Hematopoietic multipotent progenitor cell treated with erythropoietin and hydrocortisone succinate and interleukin-3 and kit ligand, for 6 days (in vitro differentiated cells): ENCODE results near the gene USF1.
"Not testable (repeated sequence)": the region's sequence is repeated elsewhere in the genome, so short reads cannot be mapped to it uniquely, and the experiment has no call there.

Source experiments
- DNase-seq: peaks from one replicate; pipeline ENCODE4 v3.0.0-alpha.2; 2015

USF1 gene

DNA sequence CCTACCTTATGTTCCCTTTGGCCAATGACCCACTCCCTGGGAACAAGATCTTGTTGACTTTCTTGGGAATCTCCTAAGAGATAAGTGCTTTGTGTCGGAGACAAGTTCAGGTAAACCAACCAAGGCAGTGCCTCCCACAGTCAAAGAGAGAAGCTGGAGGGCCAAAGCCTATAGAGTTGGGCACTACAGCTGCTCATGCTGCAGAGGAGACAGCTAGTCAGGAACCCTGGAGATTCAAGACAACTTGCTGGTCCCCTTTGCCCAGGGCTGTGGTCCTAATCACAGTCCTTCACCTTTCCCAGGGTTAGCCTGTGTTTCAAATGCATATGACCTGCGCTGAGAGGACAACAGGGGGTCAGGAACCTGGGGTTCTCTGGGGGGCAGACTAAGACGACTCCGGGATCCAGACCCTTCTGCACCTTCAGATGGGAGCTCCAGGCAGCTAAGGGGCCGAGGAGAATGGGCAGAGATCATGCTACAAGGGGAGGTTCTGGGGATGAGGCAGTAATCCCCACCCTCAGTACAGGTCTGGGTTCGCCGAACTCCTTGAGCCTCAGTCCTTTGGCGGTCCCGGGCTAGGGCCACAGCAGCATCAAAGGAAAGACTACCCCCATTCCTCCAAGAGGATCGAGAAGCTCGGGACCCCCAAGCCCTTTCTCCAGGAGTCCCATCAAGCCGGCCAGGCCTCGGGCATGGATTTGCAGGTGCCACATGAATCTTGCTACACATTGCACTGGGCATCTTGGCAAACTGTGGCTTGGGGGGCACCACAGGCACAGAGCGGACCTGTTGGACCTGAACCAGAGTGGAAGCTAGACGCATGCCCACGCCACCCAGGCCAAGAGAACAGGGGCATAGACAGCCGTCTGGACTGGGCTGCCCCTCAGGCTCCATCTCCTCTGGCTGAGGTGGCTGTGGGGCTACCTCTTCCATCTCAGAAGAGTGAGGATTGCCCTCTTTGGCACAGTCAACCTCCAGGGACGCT lies 2.0 kb upstream of the USF1 start:
- DNase-seq, result no peak

GRCh38 chr1:161046605-161047228 lies 940 bp upstream of the USF1 start:
- no peak for DNase-seq

DNA sequence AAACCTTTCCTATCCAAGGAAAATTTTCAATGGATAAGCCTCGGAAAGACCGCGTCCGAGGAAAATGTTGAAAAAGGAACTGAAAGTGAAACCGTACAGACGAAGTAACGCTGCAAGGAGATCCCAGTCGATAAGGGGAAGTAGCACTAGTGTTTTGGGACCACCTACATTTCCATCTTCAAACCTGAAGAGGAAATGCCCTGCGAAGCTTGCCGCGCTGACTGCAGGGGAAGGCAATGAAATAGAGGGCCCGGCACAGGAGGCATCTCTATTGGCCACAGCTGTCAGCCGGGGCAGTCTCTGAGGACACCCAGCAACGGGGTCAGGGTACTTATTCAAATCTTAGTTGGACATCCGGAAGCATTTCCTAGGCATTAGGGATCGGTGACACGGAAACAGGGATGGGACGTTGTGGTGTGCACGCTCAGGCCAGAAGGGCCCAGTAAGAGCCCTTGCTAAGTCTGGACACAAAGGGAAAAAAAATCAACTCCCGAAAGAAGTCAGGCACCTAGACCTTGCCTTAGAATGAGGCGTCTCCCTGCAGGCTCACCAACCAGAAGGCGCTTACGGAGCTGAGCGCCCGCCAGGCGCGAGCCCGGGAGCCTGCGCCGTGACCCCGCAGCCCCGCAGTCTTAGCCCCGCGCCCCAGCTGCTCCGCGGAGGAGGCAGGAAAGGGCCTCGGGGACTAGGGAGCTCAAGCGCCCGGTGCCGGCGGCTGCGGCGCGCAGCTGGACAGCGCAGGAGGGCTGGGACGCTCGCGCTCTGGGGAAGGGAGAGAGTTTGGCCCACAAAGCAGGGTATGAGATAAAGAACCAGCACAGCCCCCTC lies 655 bp downstream of the USF1 start:
- peak; percentile 90 for DNase-seq

GRCh38 chr1:161044535-161044907 lies 1.3 kb downstream of the USF1 start:
- DNase-seq, result peak; percentile 17

DNA sequence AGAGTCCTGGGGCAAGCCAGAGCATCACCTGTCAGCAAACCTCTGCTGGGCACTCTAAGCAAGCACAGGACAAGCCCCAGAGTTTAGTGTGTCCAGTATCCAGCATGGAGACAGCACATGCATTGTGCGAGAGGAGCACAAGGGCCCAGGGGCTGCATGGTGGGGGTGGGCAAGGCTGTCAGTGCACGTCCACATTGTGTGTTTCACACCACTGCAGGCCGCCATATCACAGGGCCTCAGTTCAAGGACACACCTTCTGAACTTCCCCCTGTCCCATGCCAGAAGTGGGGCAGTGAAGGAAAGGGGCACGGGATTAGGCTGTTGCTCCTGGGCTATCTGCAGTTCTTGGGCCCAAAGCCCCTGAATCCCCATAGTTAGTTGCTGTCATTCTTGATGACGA lies 6.2 kb downstream of the USF1 start:
- DNase-seq, result no peak

DNA sequence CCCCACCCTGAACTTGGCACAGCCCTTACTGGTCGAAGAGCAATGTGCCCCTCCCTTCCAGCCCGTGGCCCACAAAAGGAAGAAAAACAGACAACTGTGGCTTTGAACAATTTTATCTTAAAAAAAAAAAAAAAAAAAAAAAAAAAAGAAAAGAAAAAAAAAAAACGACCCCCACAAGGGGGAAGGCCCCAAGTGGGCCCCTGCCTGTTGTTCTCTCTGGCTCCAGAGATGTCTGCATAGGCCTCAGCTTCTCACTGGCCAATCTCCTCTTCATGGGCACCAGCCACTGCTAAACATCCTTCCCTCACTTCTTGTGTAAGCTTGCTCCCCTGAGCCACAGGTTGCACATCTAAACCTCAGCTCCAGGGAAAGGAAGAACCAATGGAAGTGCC lies 6.6 kb downstream of the USF1 start:
- no peak for DNase-seq

DNA sequence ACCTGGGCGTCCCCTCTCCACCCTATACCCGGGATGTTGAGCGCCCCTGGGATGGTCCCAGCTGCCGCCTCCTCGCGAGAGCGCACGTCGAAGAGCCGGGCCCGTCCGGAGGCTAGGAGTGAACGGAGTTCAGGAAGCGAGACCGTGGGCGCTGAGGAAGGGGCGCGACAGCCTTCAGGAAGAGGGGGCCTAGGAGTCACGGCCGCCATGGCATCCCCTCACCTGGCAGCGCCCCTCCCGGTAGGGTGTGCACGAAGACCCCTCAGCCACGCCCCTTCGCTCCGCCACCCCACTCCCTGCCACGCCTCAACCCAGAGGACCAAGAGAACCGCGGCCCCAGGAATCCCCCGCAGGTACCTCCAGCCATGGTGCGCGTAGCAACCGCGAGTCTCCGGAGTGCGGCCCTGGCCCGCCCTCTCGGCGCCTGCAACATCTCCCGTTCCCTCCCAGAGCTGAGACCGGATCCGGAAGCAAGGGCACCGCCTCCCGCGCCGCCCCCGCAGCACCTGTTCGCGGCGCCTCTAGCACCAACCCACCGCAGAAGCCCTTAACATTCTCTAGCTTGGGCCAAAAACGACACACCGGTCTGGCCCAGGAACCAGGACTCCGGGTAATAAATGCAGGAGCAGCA lies 7.1 kb downstream of the USF1 start, which contains the start of gene TSTD1:
Gene TSTD1 (minus strand): TSS at position 442 of the 631 bp plus-strand sequence. CDS start 75 bp downstream, at position 367.
- DNase-seq, result peak; percentile 84

DNA sequence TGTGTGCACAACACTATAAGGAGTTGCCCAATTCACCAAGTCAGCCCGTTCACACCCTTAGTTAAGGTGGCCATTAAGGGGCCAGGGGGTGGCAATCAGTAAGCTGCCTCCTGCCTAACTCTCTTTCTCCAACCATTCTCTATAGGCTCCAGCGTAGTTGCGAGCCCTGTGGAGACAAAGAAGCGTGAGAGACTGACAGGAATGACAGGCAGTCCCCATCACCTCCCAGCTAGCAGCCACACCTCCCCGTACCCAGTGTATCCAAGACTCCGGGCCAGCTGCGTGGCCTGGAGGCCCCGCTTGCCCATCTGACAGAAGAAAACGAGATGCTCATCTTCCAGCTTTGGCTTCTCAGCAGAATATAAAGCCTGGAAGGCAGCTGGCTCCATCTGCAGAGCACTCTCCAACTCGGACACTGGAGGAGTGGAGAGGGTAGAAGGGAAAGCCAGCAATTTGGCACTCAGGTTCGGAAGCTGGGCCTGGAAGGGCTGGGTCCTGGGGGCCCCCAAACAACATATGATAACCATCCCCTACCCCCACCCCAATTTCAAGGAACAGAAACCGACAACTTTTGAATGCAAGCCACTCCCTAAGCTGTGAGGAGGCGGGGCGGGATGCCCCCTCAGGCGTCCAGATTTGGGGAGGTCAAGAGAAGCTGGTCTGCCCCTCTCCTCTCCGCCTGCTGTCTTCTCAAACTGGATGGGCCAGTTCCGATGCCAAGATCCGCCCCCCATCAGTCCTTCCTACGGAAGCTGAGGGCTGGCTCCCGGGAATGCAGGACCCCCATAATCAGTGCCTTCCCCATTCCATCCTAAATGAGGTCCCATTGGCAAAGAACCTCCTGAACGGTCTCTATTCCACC lies 7.9 kb downstream of the USF1 start:
- no peak for DNase-seq

GRCh38 chr1:161033751-161034150 lies 12.0 kb downstream of the USF1 start:
- no peak for DNase-seq

DNA sequence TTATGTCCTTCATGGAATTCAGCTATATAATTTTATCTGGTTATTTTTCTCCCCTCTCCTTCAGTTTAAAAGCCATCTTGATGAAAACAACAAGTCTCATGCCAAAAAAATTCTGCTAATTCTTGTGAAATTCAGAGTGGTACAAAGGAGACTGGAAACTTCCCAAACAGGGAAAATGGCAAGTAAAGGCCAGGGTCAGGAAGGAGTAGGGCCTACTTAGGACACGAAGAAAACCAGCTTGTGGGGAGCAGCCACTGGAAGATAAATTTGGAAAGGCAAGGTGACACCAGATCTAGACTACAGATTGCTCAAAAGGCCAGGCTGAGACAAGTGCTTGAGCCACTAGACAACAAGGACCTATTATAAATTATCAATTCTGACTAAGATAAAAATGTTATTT lies 13.4 kb downstream of the USF1 start:
- DNase-seq, result no peak

DNA sequence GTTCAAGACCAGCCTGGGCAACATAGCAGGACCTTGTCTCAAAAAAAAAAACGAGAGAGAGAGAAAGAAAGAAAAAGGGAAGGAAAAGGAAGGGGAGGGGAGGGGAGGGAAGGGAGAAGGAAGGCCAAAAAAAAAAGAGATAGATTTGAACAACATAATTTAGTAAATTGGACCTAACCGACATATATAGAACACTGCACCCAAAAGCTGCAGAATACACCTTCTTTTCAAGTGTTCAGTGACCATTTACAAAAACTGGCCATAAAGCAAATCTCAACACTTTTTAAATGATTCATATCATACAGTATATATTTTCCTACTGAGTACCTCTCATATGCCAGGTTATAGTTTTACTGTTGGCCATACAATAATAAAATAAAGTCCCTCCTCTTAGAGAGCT lies 13.9 kb downstream of the USF1 start:
- DNase-seq, result no peak

DNA sequence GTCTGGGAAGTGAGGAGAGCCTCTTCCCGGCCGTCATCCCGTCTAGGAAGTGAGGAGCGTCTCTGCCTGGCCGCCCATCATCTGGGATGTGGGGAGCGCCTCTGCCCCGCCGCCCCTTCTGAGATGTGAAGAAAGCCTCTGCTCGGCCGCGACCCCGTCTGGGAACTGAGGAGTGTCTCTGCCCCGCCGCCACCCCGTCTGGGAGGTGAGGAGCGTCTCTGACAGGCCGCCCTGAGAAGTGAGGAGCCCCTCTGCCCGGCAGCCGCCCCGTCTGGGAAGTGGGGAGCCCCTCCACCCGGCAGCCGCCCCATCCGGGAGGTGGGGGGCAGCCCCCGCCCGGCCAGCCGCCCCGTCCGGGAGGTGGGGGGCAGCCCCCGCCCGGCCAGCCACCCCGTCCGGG lies 16.3 kb downstream of the USF1 start:
- not testable (repeated sequence) for DNase-seq

DNA sequence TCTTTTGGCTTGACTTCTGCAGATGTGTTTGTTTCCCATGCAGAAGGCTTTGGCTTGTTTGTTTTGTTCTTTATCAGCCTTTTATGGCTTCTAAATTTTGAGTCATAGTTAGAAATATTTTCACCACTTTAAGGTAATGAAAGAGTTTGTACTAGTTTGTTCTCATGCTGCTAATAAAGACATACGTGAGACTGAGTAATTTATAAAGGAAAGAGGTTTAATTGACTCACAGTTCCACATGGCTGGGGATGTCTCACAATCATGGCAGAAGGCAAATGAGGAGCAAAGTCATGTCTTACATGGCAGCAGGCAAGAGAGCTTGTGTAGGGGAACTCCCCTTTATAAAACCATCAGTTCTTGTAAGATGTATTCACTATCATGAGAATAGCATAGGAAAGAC lies 18.8 kb downstream of the USF1 start:
- DNase-seq, result not testable (repeated sequence)

DNA sequence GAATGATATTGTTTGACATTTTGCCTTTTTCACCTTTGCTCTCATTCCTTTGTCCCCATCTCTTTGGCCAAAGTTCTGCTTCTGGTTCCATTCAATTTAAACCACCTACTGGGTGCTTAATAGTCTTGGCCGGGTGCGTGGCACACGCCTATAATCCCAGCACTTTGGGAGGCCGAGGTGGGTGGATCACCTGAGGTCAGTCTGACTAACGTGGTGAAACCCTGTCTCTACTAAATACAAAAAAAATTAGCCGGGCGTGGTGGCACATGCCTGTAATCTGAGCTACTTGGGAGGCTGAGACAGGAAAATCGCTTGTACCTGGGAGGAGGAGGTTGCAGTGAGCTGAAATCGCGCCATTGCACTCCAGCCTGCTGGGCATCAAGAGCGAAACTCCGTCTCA lies 23.3 kb downstream of the USF1 start:
- not testable (repeated sequence) for DNase-seq

- peak; percentile 31 for DNase-seq
These were observed 23.8 kb downstream of the USF1 start for GRCh38 chr1:161021970-161022353.

GRCh38 chr1:161021165-161021969 lies 24.4 kb downstream of the USF1 start:
- DNase-seq, result peak; percentile 93

- DNase-seq, result peak; percentile 86
These were observed 25.1 kb downstream of the USF1 start, which contains the start of gene F11R for GRCh38 chr1:161020509-161021164. TSS of gene F11R (minus strand) at chr1:161021152. CDS start at chr1:161021073, 79 bp downstream.

DNA sequence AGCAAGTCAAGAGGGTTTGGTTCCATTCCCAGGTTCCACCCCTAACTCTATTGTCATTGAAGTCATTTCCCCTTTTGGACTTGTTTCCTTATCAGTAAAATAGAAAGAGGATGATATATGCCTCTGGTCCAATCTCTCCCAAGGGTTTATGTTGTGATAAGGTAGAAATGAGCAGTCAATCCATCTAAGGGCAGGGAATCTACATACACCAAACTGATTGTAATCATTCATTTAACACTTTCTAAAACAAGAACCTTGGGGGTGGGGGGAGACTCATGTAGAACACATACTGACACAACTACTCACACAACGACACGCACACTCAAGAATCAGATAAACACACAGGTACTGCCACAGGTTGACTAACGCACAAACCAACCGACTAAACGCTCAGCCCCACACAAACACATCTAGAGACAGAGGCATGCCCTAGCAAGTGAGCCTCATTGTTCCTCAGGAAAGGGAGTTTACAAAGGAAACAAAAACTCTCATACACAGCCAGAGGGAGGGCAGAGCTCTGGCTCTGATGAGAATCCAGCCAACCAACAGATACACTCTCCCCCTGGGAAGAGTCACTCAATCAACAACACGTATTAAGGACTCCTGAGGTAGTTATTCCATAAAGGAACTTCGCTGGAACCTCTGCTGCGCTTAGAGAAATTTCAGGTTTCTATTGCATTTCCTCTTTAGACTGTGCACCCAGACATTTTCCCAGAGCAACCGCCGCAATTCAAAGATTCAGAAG lies 25.9 kb downstream of the USF1 start:
- peak; percentile 43 for DNase-seq

GRCh38 chr1:161019111-161019660 lies 26.6 kb downstream of the USF1 start:
- not testable (repeated sequence) for DNase-seq
